ENCODE data around the gene PPP1R2C. TPM values are rescaled to one million over a fixed set of nuclear protein-coding genes. Genes with fewer than 3 reads are reported as not detected.

PPP1R2C gene
- total and polyA plus RNA-seq, 2 of the 4 experiments (the other 2 are of a cell fraction), result not detected

- no peak for ATAC-seq (ENCODE audit: low read depth)
- H3K9ac ChIP-seq (ENCODE audit: low read depth, low read length), result no peak overlapping the region
- POLR2A ChIA-PET (ENCODE audit: unreplicated experiment), result no interaction called here
Measured at GRCh38 chrX:42804524-42804923, 26.6 kb upstream of the PPP1R2C start.

More at GRCh38 chrX:42804524-42804923, 26.6 kb upstream of the PPP1R2C start:
- Histone ChIP-seq H3K36me3 (ENCODE audit: control insufficient read depth, insufficient read depth, low read length) (no peaks in the 10 kb centered on the region), H2BK5ac (ENCODE audit: low read depth, low read length, poor library complexity, severe bottlenecking) (no peak overlapping the region), H2BK20ac (ENCODE audit: low read depth, low read length) (no peak overlapping the region), H3K23ac (ENCODE audit: low read depth, low read length) (no peak overlapping the region), H3K56ac (ENCODE audit: extremely low read depth, insufficient read depth, low read length) (no peak overlapping the region), H2AK9ac (replicated peaks; ENCODE audit: low read depth, low read length, poor library complexity) (no peak overlapping the region), H3K4me3 (ENCODE audit: insufficient read depth, low read depth, low read length) (no peak overlapping the region), H3K9me1 (ENCODE audit: insufficient read depth, low read length) (no peaks in the 10 kb centered on the region), H3K27ac (ENCODE audit: insufficient read depth, low read length) (no peak overlapping the region), H2BK15ac (ENCODE audit: low read depth, low read length) (no peak overlapping the region), H2BK120ac (ENCODE audit: low read depth, low read length) (no peak overlapping the region), H3K18ac (ENCODE audit: low read depth, low read length) (no peak overlapping the region), H4K20me1 (ENCODE audit: insufficient read depth, low read length) (no peaks in the 10 kb centered on the region), H3K9me3 (ENCODE audit: control insufficient read depth, insufficient read depth, low read length) (no peaks in the 10 kb centered on the region), H3K79me1 (ENCODE audit: low read depth in 1 of 2, low read length in 2 of 2) (no peaks in the 10 kb centered on the region), H4K8ac (ENCODE audit: low read depth in 2 of 2, low read length in 2 of 2) (no peak overlapping the region), H2AFZ (replicated peaks; ENCODE audit: low read length, poor library complexity) (no peak overlapping the region), H4K91ac (ENCODE audit: insufficient read depth, low read depth, low read length) (no peak overlapping the region), H2AK5ac (ENCODE audit: low read depth, low read length) (no peak overlapping the region), H3K4me1 (ENCODE audit: control insufficient read depth, insufficient read depth, low read length) (no peaks in the 10 kb centered on the region), H3K4ac (ENCODE audit: low read depth, low read length) (no peak overlapping the region), H3K27me3 (ENCODE audit: control insufficient read depth, insufficient read depth, low read length) (no peaks in the 10 kb centered on the region; the same call in 1 of the 2 replicates), H4K5ac (ENCODE audit: low read depth, low read length) (no peak overlapping the region), H3K4me2 (ENCODE audit: low read depth, low read length) (no peak overlapping the region), H3K14ac (replicated peaks; ENCODE audit: low read depth, low read length) (no peak overlapping the region)
- BruUV-seq (replicated peaks), result no TSS peak
- dilution Hi-C loops (cut with HindIII; ENCODE audit: low sequenced_read_pairs, unreplicated experiment), result no loop called here
- CTCF ChIA-PET, result no interaction called here
- in situ Hi-C loops (cut with MboI; ENCODE audit: low sequenced_read_pairs), result no loop called here
- intact Hi-C loops (cut with micrococcal nuclease), result no loop called here
- no peak for DNase-seq
- TF ChIP-seq CHD1 (IDR thresholded peaks at IDR 0.05; ENCODE audit: low read depth, low read length) (no peak), FOS (IDR thresholded peaks at IDR 0.05; ENCODE audit: low read depth, low read length) (no peak), RFX5 (IDR thresholded peaks at IDR 0.05; ENCODE audit: low read depth, low read length) (no peak), POLR2A (IDR thresholded peaks at IDR 0.05; ENCODE audit: low read depth, low read length) (no peak), CEBPB (IDR thresholded peaks at IDR 0.05; ENCODE audit: low read depth, low read length) (no peak), SMC3 (IDR thresholded peaks at IDR 0.05; ENCODE audit: low read depth, low read length) (no peak), USF2 (IDR thresholded peaks at IDR 0.05; ENCODE audit: low read depth, low read length) (no peak), MAZ (IDR thresholded peaks at IDR 0.05; ENCODE audit: borderline replicate concordance, low read depth, low read length) (no peak)
- no CpG with 5 or more reads among the region's 2 CpGs for WGBS, 2 experiments (ENCODE audit: extremely low coverage in 2 of 2, insufficient read length in 1 of 2)
